Hepatocyte (in vitro differentiated cells): ENCODE results near the gene CHMP1B.

ENCODE experiments used
- EZH2 ChIP-seq: fragments of 200-600 bp; sonication (generic); IDR thresholded peaks from 2 replicates; pipeline ENCODE4 v1.6.1; 2016; ENCODE audit warnings: antibody characterized with exemption, mild to moderate bottlenecking, borderline replicate concordance
- TF ChIP-seq, protein P1 (sequence below): fragments of 200-600 bp; sonication (generic); IDR thresholded peaks from 2 replicates; pipeline ENCODE4 v1.5.1; 2016; ENCODE audit warnings: antibody characterized with exemption, mild to moderate bottlenecking; ENCODE audit not compliant: poor library complexity

- TF ChIP-seq, protein P1, sequence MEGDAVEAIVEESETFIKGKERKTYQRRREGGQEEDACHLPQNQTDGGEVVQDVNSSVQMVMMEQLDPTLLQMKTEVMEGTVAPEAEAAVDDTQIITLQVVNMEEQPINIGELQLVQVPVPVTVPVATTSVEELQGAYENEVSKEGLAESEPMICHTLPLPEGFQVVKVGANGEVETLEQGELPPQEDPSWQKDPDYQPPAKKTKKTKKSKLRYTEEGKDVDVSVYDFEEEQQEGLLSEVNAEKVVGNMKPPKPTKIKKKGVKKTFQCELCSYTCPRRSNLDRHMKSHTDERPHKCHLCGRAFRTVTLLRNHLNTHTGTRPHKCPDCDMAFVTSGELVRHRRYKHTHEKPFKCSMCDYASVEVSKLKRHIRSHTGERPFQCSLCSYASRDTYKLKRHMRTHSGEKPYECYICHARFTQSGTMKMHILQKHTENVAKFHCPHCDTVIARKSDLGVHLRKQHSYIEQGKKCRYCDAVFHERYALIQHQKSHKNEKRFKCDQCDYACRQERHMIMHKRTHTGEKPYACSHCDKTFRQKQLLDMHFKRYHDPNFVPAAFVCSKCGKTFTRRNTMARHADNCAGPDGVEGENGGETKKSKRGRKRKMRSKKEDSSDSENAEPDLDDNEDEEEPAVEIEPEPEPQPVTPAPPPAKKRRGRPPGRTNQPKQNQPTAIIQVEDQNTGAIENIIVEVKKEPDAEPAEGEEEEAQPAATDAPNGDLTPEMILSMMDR, result no peak
- TF ChIP-seq EZH2, result no peak
These were observed 19.3 kb upstream of the CHMP1B start for GRCh38 chr18:11831921-11832320.
